Spleen (tissue), 11 donors: Measurements from ENCODE around the gene GIGYF2. TPM values are rescaled to one million over a fixed set of nuclear protein-coding genes. Genes with fewer than 3 reads are reported as not detected.

Experiments
- DNase-seq: peaks from one replicate; pipeline ENCODE4 v3.0.0-alpha.2; 2020
- H3K27ac ChIP-seq, 8 donors: fragments of 200-600 bp; sonication (generic) in 7 of 8; 1 replicate in 4 of 8; 2 replicates in 4 of 8; pipeline versions ENCODE4 v1.5.0 to v1.8.0; 2016 to 2021; ENCODE audit warnings: inconsistent platforms in 4 of 8, mild to moderate bottlenecking in 4 of 8, moderate library complexity in 1 of 8
- H3K27me3 ChIP-seq, 7 donors: fragments of 200-600 bp; sonication (generic) in 6 of 7; replicated peaks in 1 of 7; 1 replicate in 4 of 7; 2 replicates in 3 of 7; pipeline versions ENCODE4 v1.5.0 to v1.8.0; 2016 to 2021; ENCODE audit warnings: inconsistent platforms in 3 of 7, mild to moderate bottlenecking in 1 of 7
- H3K36me3 ChIP-seq, 6 donors: fragments of 200-600 bp; sonication (generic) in 5 of 6; 1 replicate in 4 of 6; 2 replicates in 2 of 6; pipeline versions ENCODE4 v1.5.0 to v1.8.0; 2016 to 2021; ENCODE audit warnings: inconsistent platforms in 2 of 6
- H3K4me1 ChIP-seq, 6 donors: fragments of 200-600 bp; sonication (generic) in 5 of 6; 1 replicate in 3 of 6; 2 replicates in 3 of 6; pipeline versions ENCODE4 v1.5.0 to v1.8.0; 2016 to 2021; ENCODE audit warnings: inconsistent platforms in 3 of 6
- H3K4me3 ChIP-seq, 8 donors: fragments of 200-600 bp; sonication (generic) in 7 of 8; 1 replicate in 4 of 8; 2 replicates in 4 of 8; pipeline versions ENCODE4 v1.5.0 to v1.8.0; 2016 to 2021; ENCODE audit warnings: inconsistent platforms in 4 of 8, mild to moderate bottlenecking in 4 of 8, moderate library complexity in 2 of 8
- H3K9me3 ChIP-seq, 8 donors: fragments of 200-600 bp; sonication (generic) in 7 of 8; 1 replicate in 4 of 8; 2 replicates in 4 of 8; pipeline versions ENCODE4 v1.5.0 to v1.8.0; 2016 to 2021; ENCODE audit warnings: inconsistent platforms in 4 of 8
- CTCF ChIP-seq, 11 experiments: fragments of 200-600 bp in 7 of 11; fragments of 450-650 bp in 4 of 11; sonication (generic) in 4 of 11; IDR thresholded peaks in 8 of 11; conservative IDR thresholded peaks in 3 of 11; 1 replicate in 7 of 11; 2 replicates in 4 of 11; pipeline versions ENCODE4 v1.4.0 to v1.8.0; 2016 to 2021; ENCODE audit warnings: antibody characterized with exemption in 11 of 11, inconsistent platforms in 4 of 11, mild to moderate bottlenecking in 1 of 11
- POLR2A ChIP-seq, 3 donors: fragments of 450-650 bp; IDR thresholded peaks; one replicate each; pipeline ENCODE4 v1.5.1; 2017; ENCODE audit warnings: antibody characterized with exemption in 3 of 3, mild to moderate bottlenecking in 1 of 3
- POLR2AphosphoS5 ChIP-seq, 3 donors: sonication (generic); formaldehyde crosslinking; IDR thresholded peaks; one replicate each; pipeline ENCODE4 v1.5.1; 2017; ENCODE audit warnings: antibody characterized with exemption in 3 of 3
- WGBS, 5 donors: extraction: QIAGEN DNeasy Blood & Tissue Kit in 3 of 5; methylation state at CpG; one replicate each; pipeline versions ENCODE4 v1.1.5 to v1.1.7; 2013 to 2018; 5-methylcytosine and 5-hydroxymethylcytosine counted together
- intact Hi-C: fragments of 100-400 bp; cut with DNase I; formaldehyde crosslinking; loops from one replicate; pipeline ENCODE4 v1.15.0; 2023; ENCODE audit warnings: low total_unique reads
- polyA plus RNA-seq, 3 donors: library from polyadenylated mRNA; stranded (reverse); fragments of 200-250 nt; gene quantifications; one replicate each; pipeline ENCODE4 v1.2.1, GENCODE V29; 2013
- total RNA-seq, 7 donors: library from RNA; depleted of rRNA in 3 of 7; stranded (reverse); fragments of >200 nt in 3 of 7; fragmentation: NEBNext Ultra II Directional in 4 of 7; extraction: Animal tissue kit (Norgen Biotek cat#: 25700) in 4 of 7; gene quantifications; one replicate each; pipeline versions ENCODE4 v1.1.0 to v1.2.1, GENCODE V29; 2016 to 2021
- donor health status: healthy with polysubstance abuse.
- donor health status: DM: no; HTN: no; CAD: no; lungs with moderate emphysema.
- donor health status: DM: no; HTN: no; CAD: no.
- donor health status: Bipolar disorder and iron deficiency.
- donor health status: healthy.
- donor health status: DM: no; HTN: no; CAD: no.
- donor health status: DM: yes; HTN: yes; CAD: no.

The GIGYF2 gene
- total and polyA plus RNA-seq, 10 donors = 7.3 to 116 (median 97.2) TPM

- intact Hi-C loops = no loop called here
- DNase-seq = peak; percentile 68
- peaks cover 0 to 15% (median 12%) of the 10 kb centered on the region in 6 donors for H3K4me1 ChIP-seq
- 65 to 80% (median 73%) methylated on average over 13 to 17 of the region's 17 CpGs for whole genome bisulfite sequencing, 5 donors
- H3K36me3 ChIP-seq = no peaks in the 10 kb centered on the region
- H3K4me3 ChIP-seq = no peak overlapping the region
- H3K27ac ChIP-seq = no peak overlapping the region
- TF ChIP-seq POLR2AphosphoS5 (IDR thresholded peaks at IDR 0.05) (no peak), CTCF (IDR thresholded peaks at IDR 0.05 in 8 of 11, conservative IDR thresholded peaks at IDR 0.05 in 3 of 11) (no peak), POLR2A (IDR thresholded peaks at IDR 0.05) (no peak)
- peaks cover 0 to 34% (median 15%) of the 10 kb centered on the region in 7 donors for H3K27me3 ChIP-seq
- no peaks in the 10 kb centered on the region for H3K9me3 ChIP-seq
Measured at GRCh38 chr2:232880764-232881351, 183.7 kb downstream of the GIGYF2 start.

GRCh38 chr2:232882085-232882484 lies 185.0 kb downstream of the GIGYF2 start:
- intact Hi-C loops = no loop called here
- DNase-seq = peak; percentile 58
- WGBS, 5 donors = 92 to 96% (median 93%) methylated on average over 8 to 17 of the region's 17 CpGs

GRCh38 chr2:232882505-232883115 lies 185.5 kb downstream of the GIGYF2 start:
- Histone ChIP-seq H3K36me3 (no peaks in the 10 kb centered on the region), H3K27me3 (peaks cover 0 to 21% (median 0%) of the 10 kb centered on the region in 7 donors), H3K27ac (no peak overlapping the region), H3K9me3 (no peaks in the 10 kb centered on the region), H3K4me1 (no peaks in the 10 kb centered on the region), H3K4me3 (no peak overlapping the region)
- TF ChIP-seq POLR2AphosphoS5 (IDR thresholded peaks at IDR 0.05) (no peak), POLR2A (IDR thresholded peaks at IDR 0.05) (no peak), CTCF (IDR thresholded peaks at IDR 0.05 in 8 of 11, conservative IDR thresholded peaks at IDR 0.05 in 3 of 11) (no peak)
- WGBS, 5 donors = 88 to 95% (median 94%) methylated on average over 17 to 20 of the region's 20 CpGs
- intact Hi-C loops = no loop called here
- DNase-seq = peak; percentile 57

More at GRCh38 chr2:232882085-232882484, 185.0 kb downstream of the GIGYF2 start:
- H3K27ac ChIP-seq = no peak overlapping the region
- TF ChIP-seq POLR2A (IDR thresholded peaks at IDR 0.05) (no peak), POLR2AphosphoS5 (IDR thresholded peaks at IDR 0.05) (no peak), CTCF (IDR thresholded peaks at IDR 0.05 in 8 of 11, conservative IDR thresholded peaks at IDR 0.05 in 3 of 11) (no peak)
- no peak overlapping the region for H3K4me3 ChIP-seq
- H3K36me3 ChIP-seq = no peaks in the 10 kb centered on the region
- peaks cover 0 to 3% (median under 1%) of the 10 kb centered on the region in 6 donors for H3K4me1 ChIP-seq
- no peaks in the 10 kb centered on the region for H3K9me3 ChIP-seq
- peaks cover 0 to 26% (median 2%) of the 10 kb centered on the region in 7 donors for H3K27me3 ChIP-seq

GRCh38 chr2:232883116-232883721 lies 186.1 kb downstream of the GIGYF2 start:
- H3K27ac ChIP-seq = no peak overlapping the region
- no peaks in the 10 kb centered on the region for H3K36me3 ChIP-seq
- DNase-seq = peak; percentile 68
- H3K4me1 ChIP-seq = no peaks in the 10 kb centered on the region
- no peaks in the 10 kb centered on the region for H3K9me3 ChIP-seq
- no peak overlapping the region for H3K4me3 ChIP-seq
- WGBS, 5 donors = 83 to 95% (median 94%) methylated on average over 15 to 29 of the region's 29 CpGs
- H3K27me3 ChIP-seq = peaks cover 0 to 17% (median 0%) of the 10 kb centered on the region in 7 donors
- TF ChIP-seq POLR2AphosphoS5 (IDR thresholded peaks at IDR 0.05) = no peak
- no peak for TF ChIP-seq POLR2A (IDR thresholded peaks at IDR 0.05)
- no peak for TF ChIP-seq CTCF (IDR thresholded peaks at IDR 0.05 in 8 of 11, conservative IDR thresholded peaks at IDR 0.05 in 3 of 11)
- intact Hi-C loops = no loop called here
